HL-60 (cell line): Measurements from ENCODE around the gene CNTF.

ENCODE experiments used
- DNase-seq, 2 experiments: peaks; one replicate each; pipeline ENCODE4 v3.0.0-alpha.2; 2010 to 2020; ENCODE audit warnings: low read depth in 1 of 2, low spot score in 1 of 2
- H3K27ac ChIP-seq: fragments of 250-450 bp; sonication (Bioruptor Pico); replicated peaks from 2 replicates; pipeline ENCODE4 v1.5.1; 2020; ENCODE audit warnings: mild to moderate bottlenecking, moderate library complexity
- H3K27me3 ChIP-seq: fragments of 250-450 bp; sonication (Bioruptor Pico); 2 replicates; pipeline ENCODE4 v1.5.1; 2021; ENCODE audit warnings: mild to moderate bottlenecking, moderate library complexity; ENCODE audit not compliant: insufficient read depth, poor library complexity, severe bottlenecking
- H3K4me3 ChIP-seq: replicated peaks from 2 replicates; pipeline ENCODE4 v1.5.1; 2011; ENCODE audit warnings: mild to moderate bottlenecking, control low read depth, low read length; ENCODE audit not compliant: insufficient read depth
- CTCF ChIP-seq: IDR thresholded peaks from one replicate; pipeline ENCODE4 v1.5.1; 2011; ENCODE audit warnings: low read length, control low read depth, inconsistent platforms; ENCODE audit not compliant: insufficient read depth
- GABPA ChIP-seq: IDR thresholded peaks from 2 replicates; pipeline ENCODE4 v1.6.1; 2012; ENCODE audit warnings: low read depth
- POLR2AphosphoS5 ChIP-seq: IDR thresholded peaks from 2 replicates; pipeline ENCODE4 v1.6.1; 2012; ENCODE audit warnings: low read depth
- REST ChIP-seq: IDR thresholded peaks from 2 replicates; pipeline ENCODE4 v1.6.1; 2012; ENCODE audit warnings: low read depth; ENCODE audit not compliant: insufficient replicate concordance
- SPI1 ChIP-seq: IDR thresholded peaks from 2 replicates; pipeline ENCODE4 v1.6.1; 2012; ENCODE audit warnings: low read depth, mild to moderate bottlenecking, borderline replicate concordance

The CNTF gene

GRCh38 chr11:58625086-58625485, 2.6 kb downstream of the CNTF start:
- DNase-seq, result no peak
- TF ChIP-seq POLR2AphosphoS5 (no peak), CTCF (no peak)
- no peak overlapping the region for H3K27ac ChIP-seq
- H3K27me3 ChIP-seq, result no peaks in the 10 kb centered on the region
- H3K4me3 ChIP-seq, result no peak overlapping the region

GRCh38 chr11:58625826-58626460, 3.5 kb downstream of the CNTF start:
- H3K27me3 ChIP-seq, result no peaks in the 10 kb centered on the region
- no peak overlapping the region for H3K4me3 ChIP-seq
- DNase-seq, result no peak
- TF ChIP-seq POLR2AphosphoS5 (no peak), CTCF (no peak), GABPA (no peak), REST (no peak), SPI1 (no peak)
- H3K27ac ChIP-seq, result no peak overlapping the region

- Histone ChIP-seq H3K27me3 (no peaks in the 10 kb centered on the region), H3K27ac (no peak overlapping the region), H3K4me3 (no peak overlapping the region)
- DNase-seq, result no peak
- no peak for TF ChIP-seq POLR2AphosphoS5
- TF ChIP-seq CTCF, result no peak
- TF ChIP-seq SPI1, result no peak
- no peak for TF ChIP-seq GABPA
- TF ChIP-seq REST, result no peak
Measured at GRCh38 chr11:58626934-58627483, 4.5 kb downstream of the CNTF start.

GRCh38 chr11:58628446-58628845, 6.0 kb downstream of the CNTF start:
- DNase-seq, result no peak
- H3K4me3 ChIP-seq, result no peak overlapping the region
- TF ChIP-seq SPI1 (no peak), GABPA (no peak), POLR2AphosphoS5 (no peak), CTCF (no peak), REST (no peak)
- H3K27me3 ChIP-seq, result no peaks in the 10 kb centered on the region
- no peak overlapping the region for H3K27ac ChIP-seq
